Prostate gland (tissue), 2 donors: ENCODE measurements around the gene RABL3.

ENCODE experiments used
- CTCF ChIP-seq, 4 experiments: fragments of 200-600 bp in 2 of 4; fragments of 450-650 bp in 2 of 4; sonication (generic) in 2 of 4; IDR thresholded peaks; 1 replicate in 3 of 4; 2 replicates in 1 of 4; pipeline ENCODE4 v1.5.1; 2016 to 2019; ENCODE audit warnings: antibody characterized with exemption in 4 of 4, mild to moderate bottlenecking in 2 of 4, moderate library complexity in 2 of 4
- POLR2A ChIP-seq: fragments of 450-650 bp; IDR thresholded peaks from one replicate; pipeline ENCODE4 v1.6.1; 2016; ENCODE audit warnings: antibody characterized with exemption, mild to moderate bottlenecking

GRCh38 chr3:120745466-120745865 is 3.1 kb upstream of the RABL3 start:
- TF ChIP-seq CTCF (IDR thresholded peaks at IDR 0.05) = no peak
- no peak for TF ChIP-seq POLR2A
